Esophagus muscularis mucosa (tissue), 4 donors: ENCODE data around the gene MAP3K19.

Experiments
- EP300 ChIP-seq: sonication (generic); formaldehyde crosslinking; IDR thresholded peaks from one replicate; pipeline ENCODE4 v1.6.1; 2017; ENCODE audit warnings: antibody characterized with exemption
- POLR2A ChIP-seq: fragments of 450-650 bp; IDR thresholded peaks from one replicate; pipeline ENCODE4 v1.6.1; 2017; ENCODE audit warnings: antibody characterized with exemption, moderate library complexity, mild to moderate bottlenecking, low read depth
- POLR2AphosphoS5 ChIP-seq, 2 donors: sonication (generic); formaldehyde crosslinking; IDR thresholded peaks; one replicate each; pipeline ENCODE4 v1.6.1; 2017; ENCODE audit warnings: antibody characterized with exemption in 2 of 2
- TF ChIP-seq, protein P1 (sequence below), 3 experiments: fragments of 200-600 bp in 2 of 3; fragments of 450-650 bp in 1 of 3; sonication (generic) in 2 of 3; IDR thresholded peaks; one replicate each; pipeline ENCODE4 v1.5.1; 2017 to 2019; ENCODE audit warnings: antibody characterized with exemption in 3 of 3, mild to moderate bottlenecking in 2 of 3, moderate library complexity in 1 of 3

DNA sequence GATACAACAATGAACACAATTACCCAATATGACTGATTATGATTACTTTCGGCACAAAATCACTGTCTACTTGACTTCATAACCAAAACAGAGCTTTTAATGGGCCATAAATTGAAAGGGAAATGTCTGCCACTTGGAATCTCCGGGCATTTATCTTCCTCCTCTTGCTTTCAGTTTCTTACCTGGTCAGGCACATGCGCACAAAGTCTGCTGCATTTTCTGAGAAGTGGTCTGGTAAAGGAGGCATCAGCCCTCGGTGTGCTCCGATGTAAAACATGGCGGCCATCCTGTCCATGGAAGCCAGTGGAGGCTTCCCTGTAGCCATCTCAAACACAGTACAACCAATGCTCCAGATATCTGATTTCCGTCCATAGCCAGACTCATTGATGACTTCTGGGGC is 66.6 kb downstream of the MAP3K19 start:
- TF ChIP-seq POLR2A: no peak
- TF ChIP-seq, protein P1, sequence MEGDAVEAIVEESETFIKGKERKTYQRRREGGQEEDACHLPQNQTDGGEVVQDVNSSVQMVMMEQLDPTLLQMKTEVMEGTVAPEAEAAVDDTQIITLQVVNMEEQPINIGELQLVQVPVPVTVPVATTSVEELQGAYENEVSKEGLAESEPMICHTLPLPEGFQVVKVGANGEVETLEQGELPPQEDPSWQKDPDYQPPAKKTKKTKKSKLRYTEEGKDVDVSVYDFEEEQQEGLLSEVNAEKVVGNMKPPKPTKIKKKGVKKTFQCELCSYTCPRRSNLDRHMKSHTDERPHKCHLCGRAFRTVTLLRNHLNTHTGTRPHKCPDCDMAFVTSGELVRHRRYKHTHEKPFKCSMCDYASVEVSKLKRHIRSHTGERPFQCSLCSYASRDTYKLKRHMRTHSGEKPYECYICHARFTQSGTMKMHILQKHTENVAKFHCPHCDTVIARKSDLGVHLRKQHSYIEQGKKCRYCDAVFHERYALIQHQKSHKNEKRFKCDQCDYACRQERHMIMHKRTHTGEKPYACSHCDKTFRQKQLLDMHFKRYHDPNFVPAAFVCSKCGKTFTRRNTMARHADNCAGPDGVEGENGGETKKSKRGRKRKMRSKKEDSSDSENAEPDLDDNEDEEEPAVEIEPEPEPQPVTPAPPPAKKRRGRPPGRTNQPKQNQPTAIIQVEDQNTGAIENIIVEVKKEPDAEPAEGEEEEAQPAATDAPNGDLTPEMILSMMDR (IDR thresholded peaks at IDR 0.05): no peak
- no peak for TF ChIP-seq POLR2AphosphoS5 (IDR thresholded peaks at IDR 0.05)
- TF ChIP-seq EP300: no peak
